Adrenal gland (tissue), 19 donors: ENCODE data around the gene NNAT. TPM values are rescaled to one million over a fixed set of nuclear protein-coding genes. Genes with fewer than 3 reads are reported as not detected.
"Not testable (repeated sequence)": the region's sequence is repeated elsewhere in the genome, so short reads cannot be mapped to it uniquely, and the experiment has no call there.

Experiments
- DNase-seq, 7 donors: peaks; one replicate each; pipeline ENCODE4 v3.0.0-alpha.2; 2019 to 2020
- H3K27ac ChIP-seq, 5 donors: fragments of 200-600 bp; sonication (generic) in 4 of 5; 1 replicate in 3 of 5; 2 replicates in 2 of 5; pipeline versions ENCODE4 v1.5.1 to v1.8.0; 2016 to 2020; ENCODE audit warnings: mild to moderate bottlenecking in 1 of 5
- H3K27me3 ChIP-seq: fragments of 200-600 bp; 2 replicates; pipeline ENCODE4 v1.8.0; 2021
- H3K36me3 ChIP-seq, 2 donors: fragments of 200-600 bp; replicated peaks in 1 of 2; 1 replicate in 1 of 2; 2 replicates in 1 of 2; pipeline versions ENCODE4 v1.5.1 to v1.8.0; 2018 to 2022
- H3K4me1 ChIP-seq, 2 donors: fragments of 200-600 bp; replicated peaks in 1 of 2; 1 replicate in 1 of 2; 2 replicates in 1 of 2; pipeline versions ENCODE4 v1.5.1 to v1.8.0; 2018 to 2021
- H3K4me3 ChIP-seq, 4 donors: fragments of 200-600 bp; sonication (generic) in 3 of 4; one replicate each; pipeline ENCODE4 v1.5.1; 2016 to 2018
- H3K9me3 ChIP-seq, 3 donors: fragments of 200-600 bp; sonication (generic) in 1 of 3; replicated peaks in 1 of 3; 1 replicate in 2 of 3; 2 replicates in 1 of 3; pipeline versions ENCODE4 v1.5.1 to v1.8.0; 2016 to 2021
- CTCF ChIP-seq, 6 experiments: fragments of 450-650 bp in 4 of 6; fragments of 200-600 bp in 2 of 6; sonication (generic) in 1 of 6; IDR thresholded peaks; 1 replicate in 5 of 6; 2 replicates in 1 of 6; pipeline versions ENCODE4 v1.5.1 to v1.8.0; 2016 to 2021; ENCODE audit warnings: antibody characterized with exemption in 6 of 6, mild to moderate bottlenecking in 2 of 6, moderate library complexity in 1 of 6
- POLR2A ChIP-seq, 2 donors: fragments of 450-650 bp; IDR thresholded peaks; one replicate each; pipeline ENCODE4 v1.6.1; 2017; ENCODE audit warnings: antibody characterized with exemption in 2 of 2, mild to moderate bottlenecking in 2 of 2, moderate library complexity in 1 of 2
- WGBS, 4 donors: extraction: QIAGEN DNeasy Blood & Tissue Kit in 2 of 4; methylation state at CpG; one replicate each; pipeline versions ENCODE4 v1.1.5 to v1.1.7; 2013 to 2017; 5-methylcytosine and 5-hydroxymethylcytosine counted together
- intact Hi-C, 2 donors: fragments of 100-400 bp; cut with DNase I; formaldehyde crosslinking; loops; one replicate each; pipeline versions ENCODE4 v1.14.1 to v1.15.0; 2022 to 2023
- long read RNA-seq, 10 donors: library from polyadenylated mRNA in 3 of 10; unstranded in 2 of 10; stranded (forward) in 1 of 10; transcript quantifications; one replicate each; pipeline ENCODE4 v2.0.0 and lab custom pipeline, GENCODE V29; 2021 to 2026
- polyA plus RNA-seq, 3 donors: library from polyadenylated mRNA; stranded (reverse); fragments of 200-250 nt in 2 of 3; fragments of 350-450 nt in 1 of 3; fragmentation: Illumina TruSeq in 1 of 3; extraction: RNeasy Lipid Tissue Mini Kit (QIAGEN cat#74804) in 1 of 3; gene quantifications; one replicate each; pipeline ENCODE4 v1.2.3, GENCODE V29; 2013 to 2014
- total RNA-seq, 9 donors: library from RNA; depleted of rRNA in 4 of 9; stranded (reverse); fragments of >200 nt in 4 of 9; fragments of 120-200 nt in 1 of 9; fragmentation: NEBNext Ultra II Directional in 1 of 9; extraction: Animal tissue kit (Norgen Biotek cat#: 25700) in 1 of 9; gene quantifications; one replicate each; pipeline versions ENCODE4 v1.1.0 to v1.2.4, GENCODE V29; 2013 to 2023
- donor health status: healthy with polysubstance abuse.
- donor health status: Bipolar disorder and iron deficiency.
- donor health status: DM: yes; HTN: yes; CAD: no.
- donor health status: DM: no; HTN: no; CAD: no.
- donor health status: DM: no; HTN: no; CAD: no.
- donor health status: DM: yes; HTN: yes; CAD: no.

The NNAT gene
- total RNA-seq (10 to 100 TPM in 1 of 9 donors, 1 to 10 TPM in 3, under 1 TPM in 3, not detected in 2; 0.22 to 23.5 (median 6.1) TPM), polyA plus RNA-seq (10 to 100 TPM in 2 of 3 donors, 1 to 10 TPM in 1; 6.9 to 21.6 (median 21.3) TPM)
- long read RNA-seq, donor 1: 0 reads
- long read RNA-seq, donor 2, partial matches to known transcripts: 0 of 1 reads
- long read RNA-seq, donor 2, other reads (novel, unspliced or antisense): 0 of 1 reads
- long read RNA-seq, donor 3, transcript NNAT-202 (2 exons, 1,222 nt): major isoform, 6 of 43 reads
- long read RNA-seq, donor 3, partial matches to known transcripts: 36 of 43 reads
- long read RNA-seq, donor 3, other reads (novel, unspliced or antisense): 0 of 43 reads
- long read RNA-seq, donor 4: 0 reads
- long read RNA-seq, donor 5, partial matches to known transcripts: 0 of 1 reads
- long read RNA-seq, donor 5, other reads (novel, unspliced or antisense): 1 of 1 reads
- long read RNA-seq, donor 6, partial matches to known transcripts: 0 of 6 reads
- long read RNA-seq, donor 6, other reads (novel, unspliced or antisense): 1 of 6 reads
- long read RNA-seq, donor 7, partial matches to known transcripts: 0 of 3 reads
- long read RNA-seq, donor 7, other reads (novel, unspliced or antisense): 0 of 3 reads
- long read RNA-seq, donor 8, partial matches to known transcripts: 0 of 1 reads
- long read RNA-seq, donor 8, other reads (novel, unspliced or antisense): 0 of 1 reads
- long read RNA-seq, donor 9, partial matches to known transcripts: 0 of 2 reads
- long read RNA-seq, donor 9, other reads (novel, unspliced or antisense): 0 of 2 reads
- long read RNA-seq, donor 10, partial matches to known transcripts: 13 of 15 reads
- long read RNA-seq, donor 10, other reads (novel, unspliced or antisense): 0 of 15 reads

- peak in 2 of 7 donors; percentile 11 to 54 for DNase-seq
- intact Hi-C loops: loop anchor here in 1 of 2 donors (10.0 kb wide), 1 partner anchor 116 kb away; no protein-coding TSS in a partner anchor
- H3K9me3 ChIP-seq: no peaks in the 10 kb centered on the region
- H3K4me1 ChIP-seq: peaks cover 7 to 47% of the 10 kb centered on the region in 2 donors
- peaks cover 0 to 17% of the 10 kb centered on the region in 2 donors for H3K36me3 ChIP-seq
- no peak within 1 kb of the TSS for H3K4me3 ChIP-seq
- H3K27me3 ChIP-seq: no peaks in the 10 kb centered on the region
- H3K27ac ChIP-seq: no peak within 1 kb of the TSS
- 72 to 86% (median 78%) methylated on average over 60 to 69 of the region's 69 CpGs for WGBS, 4 donors
- TF ChIP-seq CTCF (IDR thresholded peaks at IDR 0.05): no peak
- TF ChIP-seq POLR2A (IDR thresholded peaks at IDR 0.05): peak in 1 of 2 donors; percentile 21
Observed at GRCh38 chr20:37521061-37521771, at the start of gene NNAT. Gene NNAT (plus strand): TSS chr20:37521250. CDS start chr20:37521332, 82 bp downstream.

GRCh38 chr20:37471741-37472235 is 49.3 kb upstream of the NNAT start:
- WGBS, 4 donors: 82 to 90% (median 86%) methylated on average over 7 of the region's 7 CpGs
- Histone ChIP-seq H3K36me3 (no peaks in the 10 kb centered on the region), H3K27ac (no peak overlapping the region), H3K4me1 (no peaks in the 10 kb centered on the region), H3K9me3 (no peaks in the 10 kb centered on the region), H3K4me3 (no peak overlapping the region), H3K27me3 (no peaks in the 10 kb centered on the region)
- intact Hi-C loops: no loop called here
- no peak for TF ChIP-seq POLR2A (IDR thresholded peaks at IDR 0.05)
- TF ChIP-seq CTCF (IDR thresholded peaks at IDR 0.05): no peak
- DNase-seq: no peak

- H3K4me3 ChIP-seq, H3K36me3 ChIP-seq, intact Hi-C loops, DNase-seq, H3K27ac ChIP-seq, H3K9me3 ChIP-seq, H3K4me1 ChIP-seq, H3K27me3 ChIP-seq: not testable (repeated sequence)
- 84 to 92% (median 87%) methylated on average over 6 of the region's 6 CpGs for WGBS, 4 donors
Observed at GRCh38 chr20:37472435-37472834, 48.6 kb upstream of the NNAT start.

- H3K27ac ChIP-seq: no peak overlapping the region
- DNase-seq: no peak
- 80 to 86% (median 85%) methylated on average over 11 of the region's 11 CpGs for WGBS, 4 donors
- intact Hi-C loops: no loop called here
- H3K36me3 ChIP-seq: no peaks in the 10 kb centered on the region
- no peak overlapping the region for H3K4me3 ChIP-seq
- no peaks in the 10 kb centered on the region for H3K4me1 ChIP-seq
- no peaks in the 10 kb centered on the region for H3K27me3 ChIP-seq
- H3K9me3 ChIP-seq: no peaks in the 10 kb centered on the region
- no peak for TF ChIP-seq POLR2A (IDR thresholded peaks at IDR 0.05)
- TF ChIP-seq CTCF (IDR thresholded peaks at IDR 0.05): no peak
Observed at GRCh38 chr20:37473249-37474000, 47.6 kb upstream of the NNAT start.
